ENCODE results near the gene GTF2A2.

DNA sequence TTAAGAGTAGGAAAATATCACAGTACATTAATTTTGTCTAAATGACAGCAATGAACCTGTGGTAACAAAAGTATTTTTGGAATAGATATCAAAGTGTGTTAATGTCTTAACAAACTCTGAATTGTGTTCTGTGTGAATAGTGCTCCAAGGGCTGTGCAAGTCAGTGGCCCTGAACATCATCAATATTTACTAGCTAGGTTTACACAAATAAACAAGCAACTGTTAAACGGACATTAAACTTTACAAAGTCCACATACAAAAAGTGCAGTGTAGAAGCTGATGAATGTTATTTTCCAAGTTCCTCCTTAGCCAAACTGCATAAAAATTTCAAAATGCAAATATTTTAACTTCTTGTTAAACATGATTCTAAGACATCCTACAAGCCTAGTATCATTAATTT is 2.1 kb upstream of the GTF2A2 start:
- TF ChIP-seq, protein P1, sequence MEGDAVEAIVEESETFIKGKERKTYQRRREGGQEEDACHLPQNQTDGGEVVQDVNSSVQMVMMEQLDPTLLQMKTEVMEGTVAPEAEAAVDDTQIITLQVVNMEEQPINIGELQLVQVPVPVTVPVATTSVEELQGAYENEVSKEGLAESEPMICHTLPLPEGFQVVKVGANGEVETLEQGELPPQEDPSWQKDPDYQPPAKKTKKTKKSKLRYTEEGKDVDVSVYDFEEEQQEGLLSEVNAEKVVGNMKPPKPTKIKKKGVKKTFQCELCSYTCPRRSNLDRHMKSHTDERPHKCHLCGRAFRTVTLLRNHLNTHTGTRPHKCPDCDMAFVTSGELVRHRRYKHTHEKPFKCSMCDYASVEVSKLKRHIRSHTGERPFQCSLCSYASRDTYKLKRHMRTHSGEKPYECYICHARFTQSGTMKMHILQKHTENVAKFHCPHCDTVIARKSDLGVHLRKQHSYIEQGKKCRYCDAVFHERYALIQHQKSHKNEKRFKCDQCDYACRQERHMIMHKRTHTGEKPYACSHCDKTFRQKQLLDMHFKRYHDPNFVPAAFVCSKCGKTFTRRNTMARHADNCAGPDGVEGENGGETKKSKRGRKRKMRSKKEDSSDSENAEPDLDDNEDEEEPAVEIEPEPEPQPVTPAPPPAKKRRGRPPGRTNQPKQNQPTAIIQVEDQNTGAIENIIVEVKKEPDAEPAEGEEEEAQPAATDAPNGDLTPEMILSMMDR (IDR thresholded peaks at IDR 0.05) = no peak
- TF ChIP-seq POLR2A (IDR thresholded peaks at IDR 0.05) = no peak

Data from tibial nerve (tissue), 3 donors.